NCI-H82 treated with DMSO at 0.1 percent for 48 hours (cell line): Measurements from ENCODE around the gene PPP1R3F.
"Not testable (repeated sequence)": the region's sequence is repeated elsewhere in the genome, so short reads cannot be mapped to it uniquely, and the experiment has no call there.

Source experiments
- DNase-seq: peaks from one replicate; lab custom pipeline; 2025; ENCODE audit not compliant: unreplicated experiment; lab: John Stamatoyannopoulos, UW

Gene PPP1R3F

GRCh38 chrX:49270249-49270921 is 792 bp downstream of the PPP1R3F start:
- DNase-seq: no peak

GRCh38 chrX:49271341-49271740 is 1.7 kb downstream of the PPP1R3F start:
- DNase-seq: no peak

- no peak for DNase-seq
Observed at GRCh38 chrX:49272421-49272820, 2.8 kb downstream of the PPP1R3F start.

- DNase-seq: no peak
Observed at GRCh38 chrX:49273181-49273727, 3.7 kb downstream of the PPP1R3F start.

GRCh38 chrX:49276207-49276606 is 6.6 kb downstream of the PPP1R3F start:
- DNase-seq: no peak

GRCh38 chrX:49276671-49277534 is 7.3 kb downstream of the PPP1R3F start:
- no peak for DNase-seq

- no peak for DNase-seq
Observed at GRCh38 chrX:49277535-49277830, 7.9 kb downstream of the PPP1R3F start.

GRCh38 chrX:49278081-49278480 is 8.5 kb downstream of the PPP1R3F start:
- DNase-seq: no peak

- peak; percentile 82 for DNase-seq
Observed at GRCh38 chrX:49282647-49283011, 13.0 kb downstream of the PPP1R3F start.

- no peak for DNase-seq
Observed at GRCh38 chrX:49284212-49284611, 14.6 kb downstream of the PPP1R3F start.

- no peak for DNase-seq
Observed at GRCh38 chrX:49286136-49286535, 16.5 kb downstream of the PPP1R3F start.

GRCh38 chrX:49286581-49286980 is 17.0 kb downstream of the PPP1R3F start:
- DNase-seq: no peak

- DNase-seq: no peak
Observed at GRCh38 chrX:49287665-49288064, 18.1 kb downstream of the PPP1R3F start.

GRCh38 chrX:49290215-49290614 is 20.6 kb downstream of the PPP1R3F start:
- no peak for DNase-seq

- peak; percentile 26 for DNase-seq
Observed at GRCh38 chrX:49291615-49292337, 22.2 kb downstream of the PPP1R3F start.

GRCh38 chrX:49292400-49293362 is 23.1 kb downstream of the PPP1R3F start:
- no peak for DNase-seq

- not testable (repeated sequence) for DNase-seq
Observed at GRCh38 chrX:49299293-49299692, 29.7 kb downstream of the PPP1R3F start.

GRCh38 chrX:49300703-49301102 is 31.1 kb downstream of the PPP1R3F start:
- no peak for DNase-seq

- DNase-seq: no peak
Observed at GRCh38 chrX:49303346-49303745, 33.8 kb downstream of the PPP1R3F start, which contains the start of gene GAGE10. GAGE10 (plus strand) TSS chrX:49303646; CDS start chrX:49304860, 1,214 bp downstream.

GRCh38 chrX:49307775-49308174 is 38.2 kb downstream of the PPP1R3F start:
- DNase-seq: not testable (repeated sequence)
